ENCODE data around the gene STMN3.
"Not testable (repeated sequence)": the region's sequence is repeated elsewhere in the genome, so short reads cannot be mapped to it uniquely, and the experiment has no call there.

The STMN3 gene

DNA sequence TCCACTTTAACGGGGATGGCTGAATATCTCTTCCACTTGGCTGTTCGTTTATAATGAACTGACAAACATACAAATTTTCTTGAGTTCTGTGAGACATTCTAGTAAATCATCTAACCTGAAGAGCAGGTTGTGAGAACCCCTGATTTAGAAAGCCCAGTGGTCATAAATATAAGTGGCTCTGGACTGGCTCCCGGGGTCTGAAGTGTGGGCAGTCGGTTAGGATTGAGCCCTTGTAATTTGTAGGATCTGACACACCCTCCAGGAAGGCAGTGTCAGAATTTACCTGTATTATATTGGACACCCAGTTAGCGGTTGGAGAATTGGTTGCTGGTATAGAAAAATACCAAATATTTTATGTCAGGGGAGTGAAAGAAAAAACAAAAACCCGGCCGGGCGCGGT lies 19.5 kb downstream of the STMN3 start:
- POLR2A ChIA-PET (ENCODE audit: low non-redundant PET) = interaction anchor here (0.6 kb wide), 1 partner anchor 46 kb away, joined by 4 read pairs; no protein-coding TSS in a partner anchor
- DNase-seq (ENCODE audit: low spot score) = no peak
- CTCF ChIA-PET = interaction anchor here (0.6 to 0.8 kb wide), 2 partner anchors 15 to 63 kb away, joined by 3 to 4 read pairs; partner anchors contain the start of gene TNFRSF6B
- no peak overlapping the region for H3K27ac ChIP-seq
- TF ChIP-seq, protein P1, sequence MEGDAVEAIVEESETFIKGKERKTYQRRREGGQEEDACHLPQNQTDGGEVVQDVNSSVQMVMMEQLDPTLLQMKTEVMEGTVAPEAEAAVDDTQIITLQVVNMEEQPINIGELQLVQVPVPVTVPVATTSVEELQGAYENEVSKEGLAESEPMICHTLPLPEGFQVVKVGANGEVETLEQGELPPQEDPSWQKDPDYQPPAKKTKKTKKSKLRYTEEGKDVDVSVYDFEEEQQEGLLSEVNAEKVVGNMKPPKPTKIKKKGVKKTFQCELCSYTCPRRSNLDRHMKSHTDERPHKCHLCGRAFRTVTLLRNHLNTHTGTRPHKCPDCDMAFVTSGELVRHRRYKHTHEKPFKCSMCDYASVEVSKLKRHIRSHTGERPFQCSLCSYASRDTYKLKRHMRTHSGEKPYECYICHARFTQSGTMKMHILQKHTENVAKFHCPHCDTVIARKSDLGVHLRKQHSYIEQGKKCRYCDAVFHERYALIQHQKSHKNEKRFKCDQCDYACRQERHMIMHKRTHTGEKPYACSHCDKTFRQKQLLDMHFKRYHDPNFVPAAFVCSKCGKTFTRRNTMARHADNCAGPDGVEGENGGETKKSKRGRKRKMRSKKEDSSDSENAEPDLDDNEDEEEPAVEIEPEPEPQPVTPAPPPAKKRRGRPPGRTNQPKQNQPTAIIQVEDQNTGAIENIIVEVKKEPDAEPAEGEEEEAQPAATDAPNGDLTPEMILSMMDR (conservative IDR thresholded peaks at IDR 0.05; ENCODE audit: low read depth) = no peak

DNA sequence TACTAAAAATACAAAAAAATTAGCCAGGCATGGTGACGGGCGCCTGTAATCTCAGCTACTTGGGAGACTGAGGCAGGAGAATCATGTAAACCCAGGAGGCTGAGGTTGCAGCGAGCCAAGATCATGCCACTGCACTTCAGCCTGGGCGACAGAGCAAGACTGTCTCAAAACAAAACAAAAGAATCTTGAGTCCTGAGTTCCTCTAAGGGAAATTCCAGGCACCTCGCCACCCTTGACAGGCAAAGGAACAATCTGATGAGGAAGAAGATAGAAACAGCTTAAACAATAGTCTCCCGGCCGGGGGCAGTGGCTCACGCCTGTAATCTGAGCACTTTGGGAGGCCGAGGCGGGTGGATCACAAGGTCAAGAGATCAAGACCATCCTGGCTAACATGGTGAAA lies 21.8 kb downstream of the STMN3 start:
- CTCF ChIA-PET = interaction anchor here (0.7 to 1.5 kb wide), 2 partner anchors 36 to 93 kb away, joined by 3 to 7 read pairs; no protein-coding TSS in a partner anchor
- POLR2A ChIA-PET (ENCODE audit: low non-redundant PET) = not testable (repeated sequence)

DNA sequence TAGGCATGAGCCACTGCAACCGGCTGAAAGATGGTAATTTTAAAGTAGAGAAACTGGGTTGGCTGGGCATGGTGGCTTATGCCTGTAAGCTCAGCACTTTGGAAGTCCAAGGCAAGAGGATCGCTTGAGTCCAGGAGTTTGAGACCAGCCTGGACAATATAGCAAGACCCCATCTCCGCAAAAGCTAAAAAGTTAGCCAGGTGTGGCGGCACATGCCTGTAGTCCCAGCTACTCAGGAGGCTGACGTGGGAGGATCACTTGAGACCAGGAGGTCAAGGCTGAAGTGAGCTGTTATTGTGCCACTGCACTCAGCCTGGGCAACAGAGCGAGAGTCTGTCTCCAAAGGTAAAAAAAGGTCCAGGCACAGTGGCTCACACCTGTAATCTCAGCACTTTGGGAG lies 22.3 kb downstream of the STMN3 start:
- H3K27ac ChIP-seq; POLR2A ChIA-PET (ENCODE audit: low non-redundant PET); DNase-seq (ENCODE audit: low spot score): not testable (repeated sequence)
- CTCF ChIA-PET = interaction anchor here (1.5 kb wide), 1 partner anchor 92 kb away, joined by 7 read pairs; no protein-coding TSS in a partner anchor

More for the DNA sequence above, 21.8 kb downstream of the STMN3 start:
- not testable (repeated sequence) for DNase-seq (ENCODE audit: low spot score); H3K27ac ChIP-seq

DNA sequence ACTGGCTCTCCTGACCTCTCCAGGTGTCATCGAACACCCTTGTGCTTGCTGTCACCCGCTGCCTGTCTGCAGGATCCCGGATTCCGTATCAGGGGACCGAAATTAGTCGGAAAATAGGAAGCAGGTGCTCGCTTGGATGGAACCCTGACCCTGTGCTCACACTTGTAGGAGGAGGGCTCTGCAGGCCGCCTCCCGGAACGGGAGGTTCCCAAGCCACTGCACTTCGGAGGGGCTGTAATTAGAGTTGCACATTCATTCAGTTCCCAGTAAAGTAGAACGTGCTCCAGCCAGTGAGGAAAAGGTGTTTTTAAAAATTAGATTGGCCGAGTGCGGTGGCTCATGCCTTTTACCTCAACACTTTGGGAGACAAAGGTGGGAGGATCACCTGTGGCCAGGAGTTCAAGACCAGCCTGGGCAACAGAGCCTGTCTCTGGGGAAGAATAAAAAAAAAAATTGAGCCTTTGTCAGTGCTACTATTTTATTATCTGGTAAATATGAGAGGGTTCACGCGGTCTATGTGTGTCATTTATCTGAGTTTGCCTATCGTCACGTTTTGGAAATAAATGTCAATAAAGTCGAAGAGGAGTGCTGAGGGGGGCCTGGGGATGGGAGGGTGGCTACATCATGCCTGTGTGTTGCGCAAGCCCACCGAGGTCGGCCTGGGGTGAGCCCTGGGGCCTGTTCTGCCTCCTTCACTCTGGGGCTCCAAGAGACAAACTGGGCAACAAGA lies 24.8 kb downstream of the STMN3 start:
- ChIA-PET POLR2A (ENCODE audit: low non-redundant PET) (interaction anchor here (0.6 to 0.7 kb wide), 3 partner anchors 16 to 92 kb away, joined by 4 to 11 read pairs (median 10); no protein-coding TSS in a partner anchor), CTCF (interaction anchor here (1.2 kb wide), 1 partner anchor 90 kb away, joined by 5 read pairs; no protein-coding TSS in a partner anchor)
- peak; percentile 90 for DNase-seq (ENCODE audit: low spot score)
- TF ChIP-seq, protein P1 (conservative IDR thresholded peaks at IDR 0.05; ENCODE audit: low read depth) = no peak
- peak overlapping the region; percentile 97 for H3K27ac ChIP-seq

DNA sequence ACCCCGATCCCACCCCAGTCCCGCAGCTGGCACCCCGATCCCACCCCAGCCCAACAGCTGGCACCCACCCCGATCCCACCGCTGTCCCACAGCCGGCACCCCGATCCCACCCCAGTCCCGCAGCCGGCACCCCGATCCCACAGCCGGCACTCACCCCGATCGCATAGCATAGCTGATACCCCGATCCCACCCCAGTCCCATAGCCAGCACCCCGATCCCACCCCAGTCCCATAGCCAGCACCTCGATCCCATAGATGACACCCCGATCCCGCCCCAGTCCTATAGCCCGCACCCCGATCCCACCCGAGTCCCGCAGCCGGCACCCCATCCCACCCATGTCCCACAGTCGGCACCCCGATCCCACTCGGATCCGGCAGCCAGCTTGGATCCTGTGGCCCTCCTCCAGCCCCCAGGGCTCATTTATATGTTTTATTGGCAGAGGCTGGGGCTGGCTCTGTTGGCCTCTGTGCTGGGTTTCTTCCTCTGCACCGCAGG lies 25.4 kb downstream of the STMN3 start:
- DNase-seq (ENCODE audit: low spot score) = no peak
- CTCF ChIA-PET = interaction anchor here (0.5 to 1.2 kb wide), 3 partner anchors 11 to 90 kb away, joined by 3 to 5 read pairs (median 3); no protein-coding TSS in a partner anchor
- TF ChIP-seq, protein P1 (conservative IDR thresholded peaks at IDR 0.05; ENCODE audit: low read depth) = no peak
- peak overlapping the region; percentile 97 for H3K27ac ChIP-seq
- POLR2A ChIA-PET (ENCODE audit: low non-redundant PET) = interaction anchor here (0.6 to 1.5 kb wide), 6 partner anchors 16 to 353 kb away, joined by 3 to 11 read pairs (median 6); partner anchors contain the start of genes PRPF6 and RTEL1

DNA sequence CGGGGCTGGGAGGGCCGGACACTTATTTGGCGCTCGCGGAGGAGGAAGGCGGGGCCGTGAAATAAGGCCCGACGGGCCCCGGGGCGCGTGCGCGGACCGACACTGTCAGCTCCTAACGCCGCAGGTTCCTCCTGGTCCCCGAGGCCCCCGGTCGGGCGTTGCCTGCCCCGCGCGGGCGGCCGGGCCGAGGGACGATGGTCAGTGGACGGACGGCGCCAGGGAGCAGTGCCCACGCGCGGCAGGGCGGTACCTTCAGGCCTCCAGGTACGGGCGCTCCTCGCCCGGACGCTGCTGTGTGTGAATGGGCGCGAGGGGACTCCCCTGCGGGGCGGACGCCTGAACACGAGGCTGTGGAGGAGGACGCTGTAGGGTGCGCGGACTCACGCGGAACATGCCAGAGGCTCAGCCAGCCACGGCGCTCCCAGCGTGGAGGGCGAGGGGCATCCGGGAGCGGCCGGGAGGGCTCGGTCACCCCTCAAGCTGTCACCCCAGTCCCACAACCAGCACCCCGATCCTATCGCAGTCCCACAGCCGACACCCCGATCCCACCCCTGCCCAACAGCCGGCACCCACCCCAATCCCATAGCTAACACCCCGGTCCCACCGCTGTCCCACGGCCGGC lies 26.0 kb downstream of the STMN3 start:
- peak; percentile 99 for DNase-seq (ENCODE audit: low spot score)
- peak overlapping the region; percentile 97 for H3K27ac ChIP-seq
- ChIA-PET POLR2A (ENCODE audit: low non-redundant PET) (interaction anchor here (0.6 to 1.5 kb wide), 12 partner anchors 8 to 353 kb away, joined by 3 to 7 read pairs (median 3); partner anchors contain the start of genes PRPF6, PTK6 and RTEL1), CTCF (interaction anchor here (0.5 to 1.2 kb wide), 6 partner anchors 11 to 180 kb away, joined by 3 to 5 read pairs (median 3); no protein-coding TSS in a partner anchor)
- TF ChIP-seq, protein P1 (conservative IDR thresholded peaks at IDR 0.05; ENCODE audit: low read depth) = no peak
